Parathyroid adenoma (tissue), 2 donors: ENCODE measurements around the gene DDIT4.

Experiments
- H2AFZ ChIP-seq: fragments of 300-600 bp; sonication (generic); one replicate; pipeline ENCODE4 v1.7.0; 2017; ENCODE audit warnings: antibody characterized with exemption, mild to moderate bottlenecking
- H3K27ac ChIP-seq: fragments of 300-600 bp; sonication (generic); one replicate; pipeline ENCODE4 v1.7.0; 2017
- H3K27me3 ChIP-seq: fragments of 300-600 bp; sonication (generic); one replicate; pipeline ENCODE4 v1.7.0; 2017; ENCODE audit warnings: low read length; ENCODE audit not compliant: control insufficient read depth, insufficient read depth
- H3K36me3 ChIP-seq: fragments of 300-600 bp; sonication (generic); one replicate; pipeline ENCODE4 v1.7.0; 2017; ENCODE audit warnings: low read length; ENCODE audit not compliant: control insufficient read depth, insufficient read depth
- H3K4me1 ChIP-seq: fragments of 300-600 bp; sonication (generic); one replicate; pipeline ENCODE4 v1.7.0; 2017; ENCODE audit warnings: control low read depth
- H3K4me2 ChIP-seq: fragments of 300-600 bp; sonication (generic); one replicate; pipeline ENCODE4 v1.7.0; 2017; ENCODE audit warnings: low read length
- H3K4me3 ChIP-seq: fragments of 300-600 bp; sonication (generic); one replicate; pipeline ENCODE4 v1.7.0; 2017; ENCODE audit warnings: low read depth, low read length
- H3K79me2 ChIP-seq: fragments of 300-600 bp; sonication (generic); one replicate; pipeline ENCODE4 v1.7.0; 2017; ENCODE audit warnings: control low read depth
- H3K9ac ChIP-seq: fragments of 300-600 bp; sonication (generic); one replicate; pipeline ENCODE4 v1.7.0; 2017; ENCODE audit warnings: mild to moderate bottlenecking
- H3K9me3 ChIP-seq: fragments of 300-600 bp; sonication (generic); one replicate; pipeline ENCODE4 v1.7.0; 2017; ENCODE audit warnings: low read length; ENCODE audit not compliant: control insufficient read depth
- CTCF ChIP-seq: fragments of 300-600 bp; sonication (generic); IDR thresholded peaks from one replicate; pipeline ENCODE4 v1.7.0; 2017; ENCODE audit warnings: antibody characterized with exemption, mild to moderate bottlenecking
- donor health status: primary hyperparathyroidism.

The DDIT4 gene

GRCh38 chr10:72242675-72243074 lies 31.0 kb upstream of the DDIT4 start:
- peak overlapping the region; percentile 33 for H3K27ac ChIP-seq

GRCh38 chr10:72243822-72244437 lies 29.8 kb upstream of the DDIT4 start:
- Histone ChIP-seq H2AFZ (peak overlapping the region; percentile 70), H3K79me2 (no peaks in the 10 kb centered on the region), H3K4me2 (no peak overlapping the region), H3K4me1 (peaks cover 50% of the 10 kb centered on the region), H3K36me3 (no peaks in the 10 kb centered on the region), H3K9me3 (no peaks in the 10 kb centered on the region), H3K27me3 (no peaks in the 10 kb centered on the region), H3K27ac (peak overlapping the region; percentile 37), H3K9ac (no peak overlapping the region), H3K4me3 (no peak overlapping the region)
- peak; percentile 18 for TF ChIP-seq CTCF

More at GRCh38 chr10:72242675-72243074, 31.0 kb upstream of the DDIT4 start:
- Histone ChIP-seq H3K4me1 (peaks cover 49% of the 10 kb centered on the region), H3K79me2 (peaks cover 5% of the 10 kb centered on the region), H3K36me3 (no peaks in the 10 kb centered on the region), H3K4me3 (no peak overlapping the region), H3K4me2 (no peak overlapping the region), H3K9me3 (no peaks in the 10 kb centered on the region), H2AFZ (no peak overlapping the region), H3K27me3 (no peaks in the 10 kb centered on the region), H3K9ac (no peak overlapping the region)
- TF ChIP-seq CTCF: no peak

- Histone ChIP-seq H2AFZ (peak overlapping the region; percentile 70), H3K9ac (no peak overlapping the region)
Measured at GRCh38 chr10:72244573-72245038, 29.1 kb upstream of the DDIT4 start.

GRCh38 chr10:72245949-72246525 lies 27.7 kb upstream of the DDIT4 start:
- Histone ChIP-seq H3K79me2 (no peaks in the 10 kb centered on the region), H3K4me1 (peaks cover 40% of the 10 kb centered on the region), H2AFZ (peak overlapping the region; percentile 17), H3K9ac (no peak overlapping the region), H3K9me3 (no peaks in the 10 kb centered on the region), H3K27ac (peak overlapping the region; percentile 11), H3K4me2 (no peak overlapping the region), H3K27me3 (no peaks in the 10 kb centered on the region), H3K36me3 (no peaks in the 10 kb centered on the region), H3K4me3 (no peak overlapping the region)
- no peak for TF ChIP-seq CTCF

More at GRCh38 chr10:72244573-72245038, 29.1 kb upstream of the DDIT4 start:
- Histone ChIP-seq H3K36me3 (no peaks in the 10 kb centered on the region), H3K4me3 (no peak overlapping the region), H3K9me3 (no peaks in the 10 kb centered on the region), H3K27ac (peak overlapping the region; percentile 37), H3K79me2 (no peaks in the 10 kb centered on the region), H3K4me1 (peaks cover 45% of the 10 kb centered on the region), H3K27me3 (no peaks in the 10 kb centered on the region), H3K4me2 (no peak overlapping the region)
- no peak for TF ChIP-seq CTCF
